HG02943 (cell line): ENCODE data around the gene STAG2.
"Not testable (repeated sequence)": the region's sequence is repeated elsewhere in the genome, so short reads cannot be mapped to it uniquely, and the experiment has no call there.

Experiments
- ATAC-seq: cut with Tn5 transposase; IDR thresholded peaks from one replicate; pipeline ENCODE4 v1.9.1; 2021; ENCODE audit warnings: mild to moderate bottlenecking, low read depth, moderate library complexity; ENCODE audit not compliant: unreplicated experiment

STAG2 gene

GRCh38 chrX:124030520-124030919, 69.0 kb downstream of the STAG2 start:
- ATAC-seq: peak; percentile 77

- ATAC-seq: no peak
These were observed 72.3 kb downstream of the STAG2 start for GRCh38 chrX:124033821-124034220.

GRCh38 chrX:124035657-124036056, 74.2 kb downstream of the STAG2 start:
- ATAC-seq: no peak

DNA sequence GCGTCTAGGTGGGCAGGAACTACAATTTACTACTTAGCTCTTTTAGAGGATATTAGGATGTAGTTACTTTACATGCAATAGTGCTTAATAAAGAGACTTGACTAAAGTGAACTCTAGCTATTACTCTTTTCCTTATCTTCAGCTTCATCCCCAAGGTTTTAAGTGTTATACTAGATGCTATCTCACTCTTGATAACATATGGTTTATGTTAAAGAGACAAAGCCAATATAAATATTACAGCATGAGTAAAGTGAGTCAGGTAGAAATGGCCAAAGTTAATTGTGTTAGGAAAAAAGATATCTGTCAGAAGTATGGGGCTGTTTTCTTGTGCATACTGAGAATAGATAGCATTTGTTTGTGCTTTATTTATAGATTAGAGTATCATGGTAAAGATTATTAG, 80.5 kb downstream of the STAG2 start:
- ATAC-seq: no peak

DNA sequence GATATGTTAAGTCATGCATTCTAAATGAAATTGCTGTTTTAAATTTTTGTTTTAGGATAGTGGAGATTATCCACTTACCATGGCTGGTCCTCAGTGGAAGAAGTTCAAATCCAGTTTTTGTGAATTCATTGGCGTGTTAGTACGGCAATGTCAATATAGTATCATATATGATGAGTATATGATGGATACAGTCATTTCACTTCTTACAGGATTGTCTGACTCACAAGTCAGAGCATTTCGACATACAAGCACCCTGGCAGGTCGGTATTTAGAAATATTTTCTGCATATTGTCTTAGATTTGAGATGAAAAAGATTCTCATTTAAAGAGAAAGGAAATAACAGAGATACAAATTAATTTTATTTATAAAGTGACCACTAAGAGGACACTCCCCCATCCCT, 83.6 kb downstream of the STAG2 start:
- no peak for ATAC-seq

- not testable (repeated sequence) for ATAC-seq
These were observed 122.9 kb downstream of the STAG2 start for GRCh38 chrX:124084417-124084816.

- ATAC-seq: no peak
These were observed 123.6 kb downstream of the STAG2 start for GRCh38 chrX:124085063-124085462.

DNA sequence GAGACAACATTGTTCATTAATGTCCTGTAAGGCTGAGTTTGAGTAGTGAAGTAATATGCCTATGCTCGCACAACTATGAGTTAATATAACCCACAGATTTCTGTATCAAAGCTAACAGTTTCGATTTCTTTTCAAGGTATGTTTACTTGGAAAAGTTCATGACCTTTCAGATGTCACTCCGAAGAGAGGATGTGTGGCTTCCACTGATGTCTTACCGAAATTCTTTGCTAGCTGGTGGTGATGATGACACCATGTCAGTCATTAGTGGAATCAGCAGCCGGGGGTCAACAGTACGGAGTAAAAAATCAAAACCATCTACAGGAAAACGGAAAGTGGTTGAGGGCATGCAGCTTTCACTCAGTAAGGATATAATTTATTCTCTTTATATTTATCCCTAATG, 124.9 kb downstream of the STAG2 start:
- ATAC-seq: no peak

GRCh38 chrX:124087000-124087746, 125.7 kb downstream of the STAG2 start:
- no peak for ATAC-seq

DNA sequence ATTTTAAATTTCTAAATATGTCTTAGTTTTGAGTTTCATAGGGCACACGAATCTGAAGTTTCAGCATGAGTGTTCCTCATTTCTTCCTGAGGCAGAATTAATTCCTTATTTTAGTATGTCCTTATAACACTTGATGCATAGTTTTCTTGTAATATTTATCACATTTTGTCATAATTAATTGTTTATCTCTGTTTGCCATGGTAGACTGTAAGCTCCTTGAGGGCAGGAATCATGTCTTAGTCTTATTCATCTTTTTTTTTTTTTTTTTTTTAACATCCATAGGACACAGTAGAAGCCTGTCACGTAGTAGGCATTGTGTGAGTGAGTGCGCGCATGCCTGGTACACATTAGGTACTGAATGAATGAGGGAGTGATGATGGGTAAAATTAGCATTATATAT, 131.7 kb downstream of the STAG2 start:
- ATAC-seq: no peak

DNA sequence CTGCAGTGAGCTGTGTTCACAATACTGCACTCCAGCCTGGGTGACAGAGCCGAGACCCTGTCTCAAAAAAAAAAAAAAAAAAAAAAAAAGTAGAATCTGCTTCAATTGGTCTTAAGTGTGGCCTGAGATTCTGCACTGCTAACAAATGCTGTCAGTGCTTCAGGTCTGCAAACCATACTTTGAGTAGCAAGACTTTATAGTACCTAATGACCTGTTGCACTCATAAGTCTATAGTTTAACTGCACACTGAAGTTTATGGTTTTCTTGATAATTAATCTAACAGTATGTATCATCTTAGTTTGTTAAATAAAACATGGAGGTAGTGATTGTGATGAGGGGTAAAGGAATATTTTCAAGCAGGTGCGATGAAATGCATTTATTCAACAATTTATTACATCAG, 135.6 kb downstream of the STAG2 start:
- ATAC-seq: no peak

DNA sequence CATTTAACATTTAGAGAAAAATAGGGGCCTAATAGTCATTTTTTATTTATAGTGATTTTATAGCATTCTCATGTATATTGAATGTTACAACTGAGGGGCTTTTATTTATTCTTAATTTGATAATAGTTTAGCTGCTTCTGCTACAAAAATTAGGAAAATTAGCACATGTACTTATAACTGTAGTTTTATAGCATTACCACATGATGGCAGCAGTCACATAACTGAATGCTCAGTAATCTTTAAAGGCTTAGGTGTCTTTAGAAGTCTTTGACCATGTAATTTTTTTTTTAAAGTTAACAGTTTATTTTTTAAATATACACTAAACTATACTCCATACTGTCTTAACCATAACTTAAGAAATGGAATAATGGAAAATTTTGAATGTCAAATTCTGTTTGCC, 136.6 kb downstream of the STAG2 start:
- no peak for ATAC-seq

GRCh38 chrX:124103966-124104365, 142.5 kb downstream of the STAG2 start:
- ATAC-seq: no peak

- ATAC-seq: not testable (repeated sequence)
These were observed 143.0 kb downstream of the STAG2 start for GRCh38 chrX:124104512-124104911.

DNA sequence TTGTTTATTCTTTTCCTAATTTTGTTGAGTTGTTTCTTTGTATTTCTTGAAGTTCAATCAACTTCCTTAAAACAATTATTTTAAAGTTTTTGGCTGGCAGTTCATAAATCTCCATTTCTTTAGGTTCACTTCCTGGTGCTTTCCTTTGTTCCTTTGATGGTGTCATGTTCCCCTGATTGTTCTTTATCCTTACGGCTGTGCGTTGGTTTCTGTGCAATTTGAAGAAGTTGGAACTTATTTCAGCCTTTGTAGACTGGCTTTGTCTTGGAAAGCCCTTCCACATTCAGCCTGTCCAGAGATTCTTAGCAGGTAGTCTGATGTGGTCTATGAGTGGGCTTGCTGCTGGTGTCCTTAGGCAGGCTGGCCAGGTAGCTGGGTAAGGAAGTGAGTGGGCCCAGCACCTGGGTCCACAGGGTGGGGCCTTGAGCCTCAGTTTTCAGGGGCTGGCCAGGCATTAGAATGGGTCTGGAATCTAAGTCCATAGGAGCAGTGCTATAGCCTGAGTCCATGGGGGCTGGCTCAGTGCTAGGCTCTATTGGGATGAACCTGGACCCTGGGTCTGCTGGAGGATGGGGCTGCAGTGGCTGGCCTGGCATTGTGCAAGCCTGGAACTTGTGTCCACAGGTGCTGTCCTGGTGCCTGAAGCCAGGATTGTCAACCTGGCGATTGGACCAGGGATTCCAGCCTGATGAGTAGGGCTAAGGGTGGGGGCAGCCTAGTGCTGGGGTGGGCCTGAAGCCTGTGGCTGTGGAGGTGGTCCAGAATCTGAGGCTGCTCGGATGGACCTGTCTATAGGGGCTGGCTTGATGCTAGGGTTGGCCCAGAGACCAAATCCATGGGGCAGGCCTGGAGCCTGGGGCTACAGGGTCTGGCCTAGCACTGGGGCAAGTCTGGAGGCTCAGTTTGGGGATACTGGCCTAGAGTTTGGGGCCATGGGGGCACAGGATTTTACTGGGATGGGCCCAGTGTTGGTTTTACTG, 152.4 kb downstream of the STAG2 start:
- ATAC-seq: no peak

- no peak for ATAC-seq
These were observed 155.8 kb downstream of the STAG2 start for GRCh38 chrX:124117325-124117724.

DNA sequence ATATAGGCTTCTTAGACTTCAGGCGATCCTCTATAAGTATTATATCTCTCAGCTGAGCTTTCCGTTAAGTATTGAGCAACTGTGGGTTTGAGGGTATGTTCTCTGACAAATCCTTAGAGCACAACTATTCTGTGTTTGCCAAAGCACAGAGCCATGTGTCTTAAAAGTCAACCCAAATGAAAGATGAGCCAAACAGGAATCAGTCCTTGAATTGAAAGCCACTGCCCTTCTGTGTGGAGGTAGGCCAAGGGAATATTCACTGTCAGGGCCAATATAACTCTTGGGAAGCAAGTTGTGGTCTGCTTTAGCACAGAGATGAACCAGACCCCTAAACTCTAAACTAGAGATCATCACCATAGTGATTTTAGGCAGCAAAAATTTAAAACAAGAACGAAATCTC, 164.0 kb downstream of the STAG2 start:
- no peak for ATAC-seq

GRCh38 chrX:124127496-124127895, 166.0 kb downstream of the STAG2 start:
- no peak for ATAC-seq

DNA sequence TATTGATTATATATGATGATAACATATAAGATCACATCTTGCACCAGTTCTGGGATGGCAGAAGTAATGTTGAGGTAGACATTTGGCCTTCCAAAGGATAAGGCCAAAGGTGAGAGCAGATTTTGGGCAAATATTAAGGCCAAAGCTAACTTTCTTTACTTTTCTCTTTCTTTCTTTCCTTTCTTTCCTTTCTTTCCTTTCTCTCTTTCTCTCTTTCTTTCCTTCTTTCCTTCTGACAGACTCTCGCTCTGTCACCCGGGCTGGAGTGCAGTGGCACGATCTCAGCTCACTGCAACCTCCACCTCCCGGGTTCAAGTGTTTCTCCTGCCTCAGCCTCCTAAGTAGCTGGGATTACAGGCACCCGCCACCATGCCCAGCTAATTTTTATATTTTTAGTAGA, 170.9 kb downstream of the STAG2 start:
- not testable (repeated sequence) for ATAC-seq

- no peak for ATAC-seq
These were observed 184.2 kb downstream of the STAG2 start for GRCh38 chrX:124145749-124146148.

DNA sequence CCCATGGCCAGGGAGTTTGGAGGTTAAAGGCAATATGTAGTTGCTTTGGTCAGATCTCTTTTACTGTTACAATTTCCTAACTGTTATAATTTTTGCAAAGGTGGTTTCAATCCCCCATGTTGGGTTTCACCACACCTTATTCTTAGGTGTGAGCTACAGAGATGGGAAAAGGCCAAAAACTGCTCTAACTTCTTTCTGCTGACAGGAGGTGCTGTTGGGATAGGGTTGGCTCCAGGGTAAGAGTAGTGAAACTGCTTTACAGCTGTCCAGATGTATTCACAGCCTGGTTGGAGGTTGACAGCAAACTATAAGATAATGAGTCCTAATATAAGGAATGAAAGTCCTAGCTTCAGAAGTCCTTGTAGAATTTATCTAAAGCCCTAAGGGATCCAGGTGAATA, 189.7 kb downstream of the STAG2 start:
- no peak for ATAC-seq
